GM10248 (cell line): Measurements from ENCODE around the gene BAHD1.

Experiments
- CTCF ChIA-PET: fragments of 300-600 bp; sonication (Branson Sonifier 250); formaldehyde crosslinking; extraction: SDS; loops from one replicate; lab custom pipeline; 2021; ENCODE audit warnings: antibody characterized with exemption; lab: Yijun Ruan, JAX
- POLR2A ChIA-PET: fragments of 350-650 bp; sonication (Branson Sonifier 250); formaldehyde crosslinking; extraction: SDS; loops from one replicate; lab custom pipeline; 2020; ENCODE audit warnings: antibody characterized with exemption; lab: Yijun Ruan, JAX
- DNase-seq: peaks from one replicate; pipeline ENCODE4 v3.0.0; 2012; ENCODE audit errors: extremely low spot score
- CTCF ChIP-seq: IDR thresholded peaks from 2 replicates; pipeline ENCODE4 v1.5.1; 2012; ENCODE audit warnings: mild to moderate bottlenecking, low read depth; ENCODE audit errors: extremely low read depth, missing control alignments, control extremely low read depth

BAHD1 gene

GRCh38 chr15:40510201-40510600 is 69.4 kb downstream of the BAHD1 start:
- DNase-seq = no peak
- no peak for TF ChIP-seq CTCF
- ChIA-PET POLR2A (no interaction called here), CTCF (interaction anchor here (1.1 kb wide), 1 partner anchor 10 kb away, joined by 4 read pairs; no protein-coding TSS in a partner anchor)

GRCh38 chr15:40511093-40511471 is 70.3 kb downstream of the BAHD1 start:
- POLR2A ChIA-PET = no interaction called here
- DNase-seq = peak; percentile 63
- CTCF ChIA-PET = interaction anchor here (1.1 kb wide), 1 partner anchor 9 kb away, joined by 4 read pairs; no protein-coding TSS in a partner anchor

GRCh38 chr15:40511472-40512133 is 70.8 kb downstream of the BAHD1 start:
- ChIA-PET CTCF (no interaction called here), POLR2A (no interaction called here)
- DNase-seq = peak; percentile 65
- TF ChIP-seq CTCF = no peak

More at GRCh38 chr15:40511093-40511471, 70.3 kb downstream of the BAHD1 start:
- no peak for TF ChIP-seq CTCF

GRCh38 chr15:40512440-40512839 is 71.7 kb downstream of the BAHD1 start:
- POLR2A ChIA-PET = interaction anchor here (0.6 kb wide), 1 partner anchor 15 kb away, joined by 6 read pairs; no protein-coding TSS in a partner anchor
- CTCF ChIA-PET = no interaction called here
- TF ChIP-seq CTCF = no peak
- no peak for DNase-seq

GRCh38 chr15:40513609-40514008 is 72.9 kb downstream of the BAHD1 start:
- DNase-seq = no peak
- POLR2A ChIA-PET = interaction anchor here (0.6 kb wide), 2 partner anchors 31 to 684 kb away, joined by 3 to 5 read pairs; no protein-coding TSS in a partner anchor
- TF ChIP-seq CTCF = no peak
- CTCF ChIA-PET = no interaction called here

GRCh38 chr15:40516322-40516721 is 75.6 kb downstream of the BAHD1 start:
- ChIA-PET POLR2A (no interaction called here), CTCF (no interaction called here)
- no peak for TF ChIP-seq CTCF
- DNase-seq = no peak
